Measurements from ENCODE around the gene VAT1.

The VAT1 gene

GRCh38 chr17:43026595-43026994 lies 4.4 kb upstream of the VAT1 start:
- DNase-seq = no peak

GRCh38 chr17:43025766-43026537 lies 3.8 kb upstream of the VAT1 start:
- no peak for DNase-seq

GRCh38 chr17:43025290-43025657 lies 3.1 kb upstream of the VAT1 start:
- no peak for DNase-seq

GRCh38 chr17:43024407-43025289 lies 2.5 kb upstream of the VAT1 start, which contains the start of gene RND2:
RND2 (plus strand) TSS chr17:43025231; CDS start chr17:43025348, 117 bp downstream.
- peak; percentile 78 for DNase-seq

GRCh38 chr17:43020789-43021740 lies 1.1 kb downstream of the VAT1 start:
- no peak for DNase-seq

- no peak for DNase-seq
Observed at GRCh38 chr17:43020030-43020621, 2.1 kb downstream of the VAT1 start.

- DNase-seq = no peak
Observed at GRCh38 chr17:43019418-43019817, 2.8 kb downstream of the VAT1 start.

- no peak for DNase-seq
Observed at GRCh38 chr17:43018932-43019331, 3.3 kb downstream of the VAT1 start.

- peak; percentile 11 for DNase-seq
Observed at GRCh38 chr17:43018008-43018853, 4.0 kb downstream of the VAT1 start.

- DNase-seq = no peak
Observed at GRCh38 chr17:43016216-43016615, 6.0 kb downstream of the VAT1 start.

- no peak for DNase-seq
Observed at GRCh38 chr17:43015579-43015978, 6.6 kb downstream of the VAT1 start.

- no peak for DNase-seq
Observed at GRCh38 chr17:43014649-43015542, 7.3 kb downstream of the VAT1 start.

- DNase-seq = no peak
Observed at GRCh38 chr17:43014020-43014648, 8.1 kb downstream of the VAT1 start.

GRCh38 chr17:43013296-43013695 lies 8.9 kb downstream of the VAT1 start:
- DNase-seq = no peak

GRCh38 chr17:43011728-43012472 lies 10.3 kb downstream of the VAT1 start:
- no peak for DNase-seq

- no peak for DNase-seq
Observed at GRCh38 chr17:43010667-43011308, 11.4 kb downstream of the VAT1 start.

- no peak for DNase-seq
Observed at GRCh38 chr17:43006639-43007551, 15.3 kb downstream of the VAT1 start, which contains the start of gene IFI35. IFI35 (plus strand) TSS chr17:43006784; CDS start chr17:43006948, 164 bp downstream.
